Liver (tissue), 9 donors: ENCODE measurements around the gene MAPKAP1. TPM values are rescaled to one million over a fixed set of nuclear protein-coding genes. Genes with fewer than 3 reads are reported as not detected.

Experiments
- DNase-seq: peaks from one replicate; pipeline ENCODE4 v3.0.0-alpha.2; 2017; ENCODE audit warnings: low spot score
- H3K27ac ChIP-seq, 2 donors: one replicate each; pipeline ENCODE4 v1.7.0; 2013; ENCODE audit warnings: inconsistent platforms in 2 of 2, low read length in 2 of 2, control low read depth in 1 of 2, low read depth in 1 of 2, mild to moderate bottlenecking in 1 of 2
- H3K27me3 ChIP-seq, 4 donors: one replicate each; pipeline versions ENCODE4 v1.6.1 to v1.7.0; 2013; ENCODE audit warnings: low read length in 3 of 4, inconsistent platforms in 1 of 4, mild to moderate bottlenecking in 1 of 4, moderate library complexity in 1 of 4; ENCODE audit not compliant: control insufficient read depth in 4 of 4, insufficient read depth in 4 of 4
- H3K36me3 ChIP-seq, 4 donors: one replicate each; pipeline versions ENCODE4 v1.6.1 to v1.7.0; 2013; ENCODE audit warnings: low read length in 3 of 4, mild to moderate bottlenecking in 3 of 4, low read depth in 1 of 4, moderate library complexity in 1 of 4; ENCODE audit not compliant: control insufficient read depth in 4 of 4, insufficient read depth in 3 of 4
- H3K4me1 ChIP-seq, 4 donors: one replicate each; pipeline versions ENCODE4 v1.6.1 to v1.7.0; 2013; ENCODE audit warnings: low read length in 3 of 4, mild to moderate bottlenecking in 3 of 4, moderate library complexity in 1 of 4; ENCODE audit not compliant: control insufficient read depth in 4 of 4, insufficient read depth in 4 of 4
- H3K4me3 ChIP-seq, 3 donors: one replicate each; pipeline versions ENCODE4 v1.6.1 to v1.7.0; 2013; ENCODE audit warnings: low read length in 3 of 3, control low read depth in 1 of 3, low read depth in 1 of 3, mild to moderate bottlenecking in 1 of 3
- H3K9ac ChIP-seq, 2 donors: one replicate each; pipeline ENCODE4 v1.7.0; 2013; ENCODE audit warnings: low read length in 2 of 2, mild to moderate bottlenecking in 2 of 2, moderate library complexity in 2 of 2, control low read depth in 1 of 2, low read depth in 1 of 2
- H3K9me3 ChIP-seq, 4 donors: one replicate each; pipeline versions ENCODE4 v1.6.1 to v1.7.0; 2013; ENCODE audit warnings: low read length in 3 of 4; ENCODE audit not compliant: control insufficient read depth in 4 of 4
- CTCF ChIP-seq: fragments of 150-350 bp; IDR thresholded peaks from 2 replicates; pipeline ENCODE4 v1.5.1; 2017; ENCODE audit warnings: improper control_type of control experiment, low read depth, low read length; ENCODE audit not compliant: missing input control
- EGR1 ChIP-seq, 2 donors: IDR thresholded peaks; 2 replicates each; pipeline ENCODE4 v1.6.1; 2016 to 2018; ENCODE audit warnings: antibody characterized with exemption in 2 of 2, low read depth in 2 of 2
- FOXA1 ChIP-seq: IDR thresholded peaks from 2 replicates; pipeline ENCODE4 v1.6.1; 2016; ENCODE audit warnings: antibody characterized with exemption
- FOXA2 ChIP-seq: IDR thresholded peaks from 2 replicates; pipeline ENCODE4 v1.6.1; 2016; ENCODE audit warnings: antibody characterized with exemption
- GABPA ChIP-seq, 2 donors: IDR thresholded peaks in 1 of 2; conservative IDR thresholded peaks in 1 of 2; 2 replicates each; pipeline ENCODE4 v1.6.1; 2016; ENCODE audit warnings: antibody characterized with exemption in 2 of 2, mild to moderate bottlenecking in 1 of 2, moderate library complexity in 1 of 2
- HNF4A ChIP-seq, 2 donors: conservative IDR thresholded peaks; 2 replicates each; pipeline ENCODE4 v1.6.1; 2016; ENCODE audit warnings: antibody characterized with exemption in 2 of 2, mild to moderate bottlenecking in 2 of 2
- HNF4G ChIP-seq: IDR thresholded peaks from 2 replicates; pipeline ENCODE4 v1.6.1; 2016; ENCODE audit warnings: antibody characterized with exemption
- JUND ChIP-seq, 2 donors: IDR thresholded peaks; 2 replicates each; pipeline ENCODE4 v1.6.1; 2016; ENCODE audit warnings: antibody characterized with exemption in 2 of 2
- MAX ChIP-seq: IDR thresholded peaks from 2 replicates; pipeline ENCODE4 v1.6.1; 2016; ENCODE audit warnings: antibody characterized with exemption
- NR2F2 ChIP-seq: IDR thresholded peaks from 2 replicates; pipeline ENCODE4 v1.6.1; 2016; ENCODE audit warnings: antibody characterized with exemption
- RAD21 ChIP-seq, 2 donors: IDR thresholded peaks; 2 replicates each; pipeline ENCODE4 v1.6.1; 2016; ENCODE audit warnings: antibody characterized with exemption in 2 of 2, mild to moderate bottlenecking in 2 of 2
- REST ChIP-seq: IDR thresholded peaks from 2 replicates; pipeline ENCODE4 v1.6.1; 2016; ENCODE audit warnings: antibody characterized with exemption, mild to moderate bottlenecking
- RXRA ChIP-seq, 2 donors: IDR thresholded peaks; 2 replicates each; pipeline ENCODE4 v1.6.1; 2017 to 2018; ENCODE audit warnings: antibody characterized with exemption in 2 of 2, mild to moderate bottlenecking in 1 of 2
- SP1 ChIP-seq: IDR thresholded peaks from 2 replicates; pipeline ENCODE4 v1.6.1; 2018; ENCODE audit warnings: antibody characterized with exemption, mild to moderate bottlenecking
- TAF1 ChIP-seq: conservative IDR thresholded peaks from 2 replicates; pipeline ENCODE4 v1.6.1; 2016; ENCODE audit warnings: antibody characterized with exemption, mild to moderate bottlenecking
- YY1 ChIP-seq: IDR thresholded peaks from 2 replicates; pipeline ENCODE4 v1.6.1; 2016; ENCODE audit warnings: antibody characterized with exemption, mild to moderate bottlenecking
- ZBTB33 ChIP-seq: IDR thresholded peaks from 2 replicates; pipeline ENCODE4 v1.6.1; 2016; ENCODE audit warnings: antibody characterized with exemption
- WGBS: extraction: QIAGEN DNeasy Blood & Tissue Kit; methylation state at CpG from one replicate; pipeline ENCODE4 v1.1.7; 2013; 5-methylcytosine and 5-hydroxymethylcytosine counted together
- polyA plus RNA-seq, 2 donors: library from polyadenylated mRNA; stranded (reverse) in 1 of 2; unstranded in 1 of 2; fragments of 200-250 nt in 1 of 2; fragments of >200 nt in 1 of 2; fragmentation: Nextera tagmentation in 1 of 2; extraction: Ambion mirVana in 1 of 2; gene quantifications; one replicate each; pipeline versions ENCODE4 v1.2.1 to v1.2.3, GENCODE V29; 2013 to 2015
- total RNA-seq, 2 donors: library from RNA; depleted of rRNA; stranded (reverse); fragments of >200 nt; gene quantifications; one replicate each; pipeline ENCODE4 v1.2.3, GENCODE V29; 2014
- donor health status: healthy.
- donor health status: healthy.
- donor health status: healthy.
- donor health status: healthy.
- donor health status: healthy.

The MAPKAP1 gene
- total and polyA plus RNA-seq, 4 donors, result 23.6 to 55.9 (median 32.7) TPM

- 44% methylated on average over 5 of the region's 5 CpGs for WGBS
- Histone ChIP-seq H3K27ac (no peak overlapping the region), H3K4me1 (peaks cover 8 to 30% (median 25%) of the 10 kb centered on the region in 4 donors), H3K36me3 (no peaks in the 10 kb centered on the region), H3K9ac (no peak overlapping the region), H3K27me3 (no peaks in the 10 kb centered on the region), H3K9me3 (no peaks in the 10 kb centered on the region), H3K4me3 (no peak overlapping the region)
- DNase-seq, result no peak
- no peak for TF ChIP-seq HNF4G
- TF ChIP-seq YY1, result peak; percentile 22
- no peak for TF ChIP-seq REST
- no peak for TF ChIP-seq GABPA (IDR thresholded peaks at IDR 0.05 in 1 of 2, conservative IDR thresholded peaks at IDR 0.05 in 1 of 2)
- TF ChIP-seq JUND (IDR thresholded peaks at IDR 0.05), result peak in 1 of 2 donors; percentile 11
- TF ChIP-seq TAF1, result no peak
- no peak for TF ChIP-seq MAX
- TF ChIP-seq SP1, result no peak
- peak in 1 of 2 donors; percentile 6 for TF ChIP-seq RAD21 (IDR thresholded peaks at IDR 0.05)
- no peak for TF ChIP-seq EGR1 (IDR thresholded peaks at IDR 0.05; ENCODE audit: low read depth in 2 of 2)
- TF ChIP-seq ZBTB33, result no peak
- TF ChIP-seq NR2F2, result no peak
- TF ChIP-seq HNF4A (conservative IDR thresholded peaks at IDR 0.05), result peak; percentile 29 to 56
- peak in 1 of 2 donors; percentile 69 for TF ChIP-seq RXRA (IDR thresholded peaks at IDR 0.05)
- TF ChIP-seq FOXA2, result peak; percentile 72
- TF ChIP-seq FOXA1, result peak; percentile 22
Measured at GRCh38 chr9:125548141-125548540, 158.9 kb downstream of the MAPKAP1 start.

- 97% methylated on average over 7 of the region's 7 CpGs for WGBS
- H3K4me1 ChIP-seq, result peaks cover 8 to 30% (median 25%) of the 10 kb centered on the region in 4 donors
- no peak overlapping the region for H3K4me3 ChIP-seq
Measured at GRCh38 chr9:125547368-125547767, 159.6 kb downstream of the MAPKAP1 start.

More at GRCh38 chr9:125547368-125547767, 159.6 kb downstream of the MAPKAP1 start:
- TF ChIP-seq ZBTB33 (no peak), RAD21 (IDR thresholded peaks at IDR 0.05) (no peak), MAX (no peak), FOXA1 (no peak), HNF4G (no peak), GABPA (IDR thresholded peaks at IDR 0.05 in 1 of 2, conservative IDR thresholded peaks at IDR 0.05 in 1 of 2) (no peak), SP1 (no peak), JUND (IDR thresholded peaks at IDR 0.05) (no peak), CTCF (no peak)
- Histone ChIP-seq H3K9ac (no peak overlapping the region), H3K9me3 (no peaks in the 10 kb centered on the region), H3K27ac (no peak overlapping the region), H3K36me3 (no peaks in the 10 kb centered on the region), H3K27me3 (no peaks in the 10 kb centered on the region)
- no peak for DNase-seq
